GM21360 (cell line): ENCODE data around the gene ARRB1.

Experiments
- ATAC-seq: cut with Tn5 transposase; IDR thresholded peaks from one replicate; pipeline ENCODE4 v1.9.1; 2021; ENCODE audit warnings: mild to moderate bottlenecking, moderate library complexity; ENCODE audit not compliant: unreplicated experiment

The ARRB1 gene

DNA sequence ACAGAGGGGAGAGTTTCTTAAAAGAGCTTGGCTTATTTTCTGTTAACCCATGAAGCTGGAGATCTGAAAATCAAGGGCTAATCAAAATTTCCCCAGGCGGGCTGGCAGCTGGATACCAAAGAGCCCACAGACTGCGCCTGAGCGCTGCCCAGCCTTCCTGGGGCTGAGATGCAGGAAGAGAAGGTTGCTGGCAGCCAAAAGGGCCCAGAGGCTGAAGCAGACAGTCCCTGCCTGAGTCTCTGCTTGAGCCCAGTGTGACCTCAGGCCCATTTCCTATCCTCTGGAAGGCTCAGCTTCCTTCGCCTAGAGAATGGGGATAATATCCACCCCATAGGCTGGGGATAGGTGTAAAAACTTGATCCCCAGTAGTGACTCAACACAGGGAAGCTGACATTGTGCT is 49.1 kb downstream of the ARRB1 start:
- no peak for ATAC-seq

DNA sequence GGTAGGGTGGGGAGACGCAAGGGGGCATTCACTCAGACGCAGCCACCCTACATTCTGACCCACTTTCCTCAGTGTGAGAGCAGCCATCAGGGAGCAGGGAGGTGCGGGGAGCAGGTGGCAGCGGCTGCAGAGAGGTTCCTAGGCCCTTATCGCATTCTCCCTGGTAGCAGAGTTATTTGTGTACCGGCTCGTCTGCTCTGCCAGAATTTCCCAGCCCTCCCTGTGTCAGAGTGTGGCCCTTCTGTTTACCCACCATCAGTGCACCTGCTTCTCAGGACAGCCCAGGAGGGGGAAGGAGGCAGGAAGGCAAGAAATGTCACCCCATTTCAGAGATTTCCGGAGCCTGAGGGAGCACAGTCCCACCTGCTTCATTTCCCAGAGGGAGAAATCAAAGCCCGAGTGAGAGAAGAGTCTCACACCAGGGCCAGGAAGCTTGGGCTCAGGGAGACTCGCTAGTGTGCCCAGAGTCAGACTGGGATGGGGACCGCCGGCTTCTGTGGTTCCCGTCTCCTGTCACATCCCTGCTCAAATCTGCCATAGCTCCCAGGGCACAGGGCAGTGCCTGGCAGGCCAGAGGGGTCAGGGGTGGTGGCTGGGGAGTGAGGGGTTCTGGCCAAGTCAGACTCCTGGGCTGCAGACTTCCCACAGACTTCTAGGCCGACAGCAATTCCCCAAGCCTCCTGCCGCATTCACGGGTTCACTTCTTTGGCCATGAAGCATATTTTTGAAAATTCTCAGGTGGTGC is 49.7 kb downstream of the ARRB1 start:
- no peak for ATAC-seq

DNA sequence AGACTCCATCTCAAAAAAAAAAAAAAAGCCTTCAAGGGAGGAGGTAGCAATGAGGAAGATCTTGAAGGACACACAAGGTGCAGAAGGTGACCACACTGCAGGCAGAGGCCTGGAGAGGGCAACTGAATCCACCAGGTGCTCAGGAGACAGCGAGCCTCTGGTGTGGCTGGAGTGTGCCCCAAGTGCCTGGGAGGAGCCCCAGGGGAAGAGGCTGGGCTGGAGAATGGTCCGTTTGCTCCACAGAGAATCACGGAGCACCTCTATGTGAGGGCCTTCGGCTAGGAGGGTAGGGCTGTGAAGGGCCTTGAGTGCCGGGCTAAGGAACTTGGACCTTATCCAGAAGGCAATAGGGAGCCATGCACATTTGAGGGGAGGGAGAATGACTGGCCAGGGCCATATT is 50.3 kb downstream of the ARRB1 start:
- no peak for ATAC-seq

DNA sequence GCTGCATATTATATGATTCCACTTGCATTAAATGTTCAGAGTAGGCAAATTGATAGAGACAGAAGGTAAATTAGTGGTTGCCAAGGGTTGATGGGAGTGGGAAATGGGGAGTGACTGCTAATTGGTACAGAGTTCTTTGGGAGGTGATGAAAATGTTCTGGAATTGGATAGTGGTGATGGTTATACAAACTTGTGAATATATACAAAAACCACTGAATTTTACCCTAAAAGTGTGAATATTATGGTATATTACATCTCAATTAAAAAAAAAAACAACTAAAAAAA is 52.5 kb downstream of the ARRB1 start:
- ATAC-seq, result no peak

DNA sequence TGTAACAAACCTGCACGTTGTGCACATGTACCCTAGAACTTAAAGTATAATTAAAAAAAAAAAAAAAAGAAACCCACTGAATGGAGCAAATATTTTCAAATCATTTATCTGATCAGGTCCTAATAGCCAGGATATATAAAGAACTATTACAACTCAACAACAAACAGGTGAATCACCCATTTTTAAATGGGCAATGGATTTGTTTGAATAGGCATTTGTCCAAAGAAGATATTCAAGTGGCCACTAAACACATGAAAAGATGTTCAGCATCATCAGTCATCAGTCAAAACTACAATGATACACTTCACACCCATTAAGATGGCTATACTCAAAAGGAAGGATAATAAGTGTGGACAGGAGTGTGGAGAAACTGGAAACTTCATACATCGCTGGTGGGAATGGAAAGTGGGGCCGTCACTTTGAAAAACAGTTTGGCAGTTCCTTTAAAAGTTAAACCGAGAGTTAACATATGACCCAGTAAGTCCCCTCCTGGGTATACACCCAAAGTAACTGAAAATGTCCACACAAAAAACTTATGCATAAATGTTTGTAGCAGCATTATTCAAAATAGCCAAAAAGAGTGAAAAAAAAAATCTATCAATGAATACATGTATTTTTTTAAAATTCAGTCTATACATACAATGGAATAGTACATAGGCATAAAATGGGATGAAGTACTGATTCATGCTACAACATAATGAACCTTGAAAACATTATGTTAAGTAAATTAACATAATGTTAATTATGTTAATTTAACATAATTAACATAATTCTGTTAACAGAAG is 53.1 kb downstream of the ARRB1 start:
- ATAC-seq, result no peak

DNA sequence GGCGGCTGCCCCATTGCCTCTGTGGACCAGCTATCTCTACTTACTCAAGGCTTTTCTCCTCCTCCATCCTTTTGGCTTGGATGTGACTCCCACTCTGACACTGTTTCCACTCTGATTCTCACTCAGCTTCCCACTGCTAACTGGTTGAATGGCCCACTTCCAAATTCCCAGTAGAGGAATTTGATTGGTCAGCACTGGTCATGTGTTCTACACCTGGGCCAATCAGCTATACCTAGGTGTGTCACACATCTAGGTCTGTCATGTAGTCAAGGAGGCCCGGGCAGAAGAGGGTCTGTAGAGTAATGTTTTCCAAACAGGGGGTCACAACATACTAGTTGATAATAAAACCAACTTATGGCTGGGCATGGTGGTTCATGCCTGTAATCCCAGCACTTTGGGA is 57.6 kb downstream of the ARRB1 start:
- no peak for ATAC-seq

DNA sequence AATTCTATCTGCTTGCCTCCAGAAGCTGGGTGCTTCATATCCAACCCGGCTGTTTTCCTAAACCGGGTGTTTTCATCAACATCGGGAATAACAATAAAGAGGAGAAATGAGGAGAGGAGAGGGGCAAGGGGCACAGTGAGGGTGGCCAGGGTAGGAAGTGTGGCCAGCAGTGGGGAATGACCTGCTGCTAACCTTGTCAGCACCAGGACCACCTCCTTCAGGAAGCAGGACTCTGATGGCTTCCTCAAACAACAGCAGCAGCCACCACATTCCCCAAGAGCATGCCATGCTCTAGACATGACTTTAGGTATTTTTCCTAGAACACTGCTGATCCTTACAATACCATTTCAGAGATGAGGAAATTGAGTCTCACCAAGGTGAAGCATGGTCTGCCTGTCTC is 58.5 kb downstream of the ARRB1 start:
- no peak for ATAC-seq

DNA sequence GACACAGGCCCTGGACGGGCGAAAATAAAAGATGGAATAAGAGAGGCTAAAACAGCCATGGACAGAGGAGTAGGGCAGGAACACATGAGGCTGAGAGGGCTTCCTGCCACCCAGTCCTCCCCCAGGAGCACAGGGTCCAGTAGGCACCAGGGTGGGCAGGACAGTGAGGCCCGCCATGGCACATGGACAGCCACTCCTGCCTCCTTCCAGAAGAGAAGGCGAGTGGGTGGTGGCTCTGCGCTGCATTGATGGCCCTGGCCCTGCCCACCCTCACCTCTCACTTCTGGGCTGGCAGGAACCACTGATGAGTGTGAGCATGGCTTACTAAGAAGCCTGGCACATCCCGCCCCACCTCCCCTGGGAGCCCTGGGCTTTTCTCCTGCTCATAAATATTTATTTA is 59.7 kb downstream of the ARRB1 start:
- no peak for ATAC-seq

DNA sequence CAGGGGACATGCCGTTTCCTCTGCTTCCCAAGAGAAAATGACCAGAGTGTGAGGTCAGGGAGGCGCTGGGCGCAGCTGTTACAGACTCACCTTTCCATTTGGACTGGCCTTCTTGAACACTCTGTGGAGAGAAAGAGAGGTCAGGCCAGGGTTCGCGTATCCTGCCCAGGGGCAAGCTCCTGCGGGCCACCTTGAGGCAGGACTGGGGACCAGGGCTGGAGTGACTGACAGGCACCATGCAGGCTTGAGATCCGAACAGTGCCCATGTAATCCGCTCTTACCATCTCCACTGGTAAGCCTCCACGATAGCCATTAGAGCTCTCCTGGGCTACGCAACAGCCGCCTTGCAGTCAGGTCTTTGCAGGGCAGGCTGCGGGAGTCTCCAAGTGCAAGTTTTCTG is 61.5 kb downstream of the ARRB1 start:
- ATAC-seq, result no peak

DNA sequence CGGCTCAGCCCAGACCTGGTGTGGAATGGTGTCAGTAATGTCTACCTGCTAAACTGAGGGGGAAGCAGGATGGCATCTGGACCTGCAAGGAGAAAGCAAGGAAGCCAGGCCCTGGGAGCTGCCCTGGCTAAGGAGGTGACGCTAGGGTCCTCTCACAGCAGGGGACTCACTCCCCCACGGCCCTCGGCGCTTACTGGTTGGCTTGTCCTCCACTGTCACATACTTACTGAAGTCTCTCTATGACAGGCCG is 62.0 kb downstream of the ARRB1 start:
- ATAC-seq, result no peak

DNA sequence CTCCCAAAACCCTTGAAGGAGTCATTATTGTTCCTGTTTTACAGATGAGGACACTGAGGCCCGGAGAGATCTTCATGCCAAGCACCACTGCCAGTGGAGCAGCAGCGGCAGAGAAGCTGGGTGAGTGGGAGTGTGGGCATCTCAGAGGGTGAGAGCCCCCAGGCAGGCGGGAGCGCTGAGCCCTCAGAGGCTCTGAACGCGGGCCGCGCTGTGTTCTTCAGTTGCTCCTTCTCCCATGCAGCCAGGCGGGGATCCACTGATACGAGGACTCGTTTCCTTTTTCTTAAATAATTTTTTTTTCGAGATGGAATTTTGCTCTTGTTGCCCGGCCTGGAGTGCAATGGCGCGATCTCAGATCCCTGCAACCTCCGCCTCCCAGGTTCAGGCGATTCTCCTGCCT is 63.9 kb downstream of the ARRB1 start:
- ATAC-seq, result no peak

DNA sequence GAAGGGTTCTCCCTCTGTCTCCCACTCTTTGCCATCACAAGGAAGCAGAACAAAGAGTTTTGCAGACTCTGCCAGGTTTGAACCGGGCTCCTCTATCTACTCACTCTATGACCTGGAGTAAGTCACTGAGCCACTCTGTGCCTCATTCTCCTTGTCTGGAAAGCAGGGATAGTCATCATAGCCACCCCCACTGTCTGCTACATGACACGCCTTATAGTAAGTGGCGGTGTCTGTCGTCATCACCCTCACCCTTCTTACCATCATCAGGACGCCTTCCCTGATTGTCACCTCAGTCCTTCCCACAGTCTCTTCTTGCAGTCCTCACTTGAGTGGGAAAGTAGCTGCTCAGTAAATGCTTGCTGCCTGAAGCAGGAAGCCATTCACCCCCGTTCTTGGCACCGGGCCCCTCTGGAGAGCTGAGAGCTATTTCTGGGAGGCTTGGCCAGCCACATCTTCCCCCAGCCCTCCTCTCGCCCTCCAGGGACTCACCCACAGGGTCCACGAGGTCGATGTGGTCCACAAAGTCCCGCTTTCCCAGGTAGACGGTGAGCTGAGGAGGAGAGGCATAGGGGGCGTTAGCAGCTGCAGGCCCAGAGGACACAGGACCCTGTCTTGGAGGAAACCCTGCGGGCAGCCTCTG is 64.5 kb downstream of the ARRB1 start:
- ATAC-seq, result no peak

DNA sequence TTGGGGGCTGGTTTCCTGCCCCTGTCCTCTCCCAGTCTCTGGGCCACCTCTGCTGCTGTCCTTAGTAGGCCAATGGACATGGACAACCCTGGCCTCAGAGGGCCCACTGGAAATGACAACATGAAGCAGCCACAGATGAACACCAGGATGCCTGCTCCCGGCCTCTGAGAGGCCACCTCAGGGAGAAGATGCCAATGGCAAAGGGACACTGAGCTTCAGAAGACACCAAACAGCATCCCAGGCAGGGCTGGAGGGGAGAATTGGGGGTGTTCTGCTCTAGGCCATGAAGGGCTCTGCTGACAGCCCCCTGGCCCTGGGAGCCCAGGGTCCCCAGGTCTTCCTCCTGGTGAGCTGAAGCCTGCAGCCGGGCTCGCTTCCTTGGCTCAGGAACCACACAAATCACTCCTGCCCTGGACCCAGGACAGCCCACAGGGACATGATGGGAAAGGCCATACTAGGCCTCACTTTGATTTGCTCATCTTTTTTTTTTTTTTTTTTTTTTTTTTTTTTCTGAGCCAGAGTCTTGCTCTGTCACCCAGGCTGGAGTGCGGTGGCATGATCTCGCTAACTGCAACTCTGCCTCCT is 65.6 kb downstream of the ARRB1 start:
- no peak for ATAC-seq

DNA sequence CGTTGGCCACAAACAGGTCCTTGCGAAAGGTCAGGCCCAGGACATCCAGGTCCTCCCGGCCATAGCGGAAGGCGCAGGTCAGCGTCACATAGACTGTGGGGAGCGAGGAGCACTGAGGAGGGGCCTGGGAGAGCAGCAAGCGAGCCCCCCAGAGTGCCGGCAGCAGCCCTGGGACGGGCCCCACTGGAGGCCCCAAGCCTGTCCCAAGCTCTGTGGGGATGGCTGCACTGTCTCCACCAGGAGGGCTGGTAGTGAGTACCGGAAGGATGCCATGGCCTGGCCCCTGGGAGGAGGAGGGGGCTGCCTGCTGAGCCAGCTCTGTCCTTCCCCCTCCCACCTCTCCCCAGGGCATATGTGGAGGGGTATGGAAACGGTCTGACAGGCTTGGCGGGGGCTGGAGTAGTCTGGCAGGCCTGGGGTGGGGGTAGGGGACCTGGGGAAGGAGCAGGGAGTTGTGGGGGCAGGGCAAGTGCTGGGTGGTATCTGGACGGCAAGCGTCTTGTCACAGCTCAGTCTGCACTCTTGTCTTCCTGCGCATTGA is 68.0 kb downstream of the ARRB1 start:
- ATAC-seq, result no peak

DNA sequence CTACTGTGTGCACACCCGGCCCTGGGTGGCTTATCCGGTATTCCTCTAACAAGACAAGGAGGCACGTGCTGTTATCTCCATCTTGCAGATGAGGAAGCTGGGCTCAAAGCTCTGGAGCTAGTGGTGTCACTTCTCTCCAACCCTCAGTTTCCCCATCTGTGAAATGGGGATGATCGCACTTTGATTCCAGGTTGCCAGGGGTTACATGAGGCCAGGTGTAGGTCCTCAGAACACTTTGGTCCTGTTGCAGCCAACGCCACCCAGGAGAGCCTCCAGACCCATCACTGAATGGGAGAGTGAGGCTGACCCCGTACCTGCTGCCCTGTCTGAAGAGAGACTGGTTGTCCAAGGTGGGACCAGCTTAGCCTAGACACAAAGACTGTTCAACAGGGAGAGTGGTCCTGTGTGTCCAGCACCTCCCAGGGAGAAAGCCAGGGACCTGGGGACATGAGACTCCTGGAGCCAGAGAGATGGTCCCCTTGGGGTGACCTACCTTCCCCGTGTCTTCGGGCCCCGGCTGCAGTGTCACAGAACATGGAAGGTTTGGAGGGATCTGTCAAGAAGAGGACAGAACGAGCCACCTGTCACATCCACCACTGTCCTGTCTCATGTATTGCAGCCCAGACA is 69.9 kb downstream of the ARRB1 start:
- ATAC-seq, result no peak

DNA sequence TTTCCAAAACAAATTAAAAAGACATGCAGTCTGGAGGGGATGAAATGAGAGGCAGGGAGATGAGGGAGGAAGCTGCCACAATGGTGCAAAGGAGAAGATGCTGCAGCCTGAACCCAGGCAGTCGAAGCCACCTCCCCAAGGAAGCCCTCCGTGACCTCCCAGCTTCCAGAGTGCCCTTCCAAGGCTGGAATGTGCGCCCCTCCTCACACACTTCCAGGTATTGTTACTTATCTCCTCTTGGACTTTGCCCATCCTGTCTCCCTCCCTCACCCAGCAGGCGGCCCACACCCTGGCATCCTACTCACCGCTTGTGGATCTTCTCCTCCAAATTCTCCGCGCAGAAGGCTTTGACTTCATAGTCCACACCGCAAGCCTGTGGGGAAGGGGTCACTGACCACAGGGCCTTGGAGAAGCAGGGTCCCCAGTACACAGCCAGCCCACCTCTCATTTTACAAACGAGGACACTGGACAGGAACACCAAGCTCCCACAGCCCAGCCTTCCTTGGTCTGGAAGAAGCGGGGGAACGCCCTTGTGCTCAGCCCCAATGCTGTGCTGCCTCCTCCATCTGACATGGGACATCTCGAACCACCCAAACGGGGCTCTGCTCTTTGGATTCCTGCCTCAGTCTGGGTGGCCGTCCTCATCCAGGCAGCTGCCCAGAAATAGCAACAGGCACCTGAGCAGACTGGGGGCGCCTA is 70.5 kb downstream of the ARRB1 start:
- no peak for ATAC-seq

DNA sequence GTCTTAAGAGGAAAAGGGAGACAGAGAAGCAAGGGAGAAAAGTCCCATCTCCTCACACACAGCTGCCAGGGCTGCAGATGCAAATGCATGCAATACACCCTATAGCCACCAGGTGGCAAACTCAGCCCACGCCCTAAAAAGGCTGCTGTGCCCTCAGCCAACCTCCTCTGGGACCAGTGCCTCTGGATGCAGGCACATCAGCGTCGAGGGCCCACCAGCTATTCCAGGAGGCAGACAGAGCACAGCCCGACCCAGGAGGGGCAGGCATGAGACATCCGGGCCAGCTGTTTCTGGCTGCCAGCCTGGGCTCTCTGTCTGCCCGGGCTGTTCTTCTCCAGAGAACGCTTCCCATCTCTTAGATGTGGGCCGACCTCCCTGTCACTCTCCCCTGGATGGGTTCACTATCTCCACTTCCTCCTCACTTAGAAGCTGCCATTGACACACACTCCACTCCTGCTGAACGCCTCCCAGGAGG is 71.2 kb downstream of the ARRB1 start:
- no peak for ATAC-seq

DNA sequence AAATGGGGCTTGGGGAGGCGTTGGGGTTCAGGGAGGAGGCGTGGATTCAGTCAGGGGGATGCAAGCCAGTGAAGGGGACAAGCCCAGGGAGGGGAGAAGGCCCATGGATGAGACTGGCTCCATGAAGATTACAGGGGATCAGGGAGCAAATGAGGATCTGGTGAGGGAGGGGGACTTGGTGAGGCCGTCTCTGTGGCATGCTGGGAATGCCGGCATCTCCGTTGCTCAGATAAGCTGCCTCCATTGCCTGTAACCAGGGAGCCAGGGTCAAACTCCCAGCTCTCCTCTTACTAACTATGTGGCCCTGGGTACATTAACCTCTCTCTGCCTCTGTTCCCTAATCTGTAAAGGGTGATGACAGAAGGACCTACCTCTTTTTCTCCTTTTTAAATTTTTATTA is 72.2 kb downstream of the ARRB1 start:
- ATAC-seq, result no peak

DNA sequence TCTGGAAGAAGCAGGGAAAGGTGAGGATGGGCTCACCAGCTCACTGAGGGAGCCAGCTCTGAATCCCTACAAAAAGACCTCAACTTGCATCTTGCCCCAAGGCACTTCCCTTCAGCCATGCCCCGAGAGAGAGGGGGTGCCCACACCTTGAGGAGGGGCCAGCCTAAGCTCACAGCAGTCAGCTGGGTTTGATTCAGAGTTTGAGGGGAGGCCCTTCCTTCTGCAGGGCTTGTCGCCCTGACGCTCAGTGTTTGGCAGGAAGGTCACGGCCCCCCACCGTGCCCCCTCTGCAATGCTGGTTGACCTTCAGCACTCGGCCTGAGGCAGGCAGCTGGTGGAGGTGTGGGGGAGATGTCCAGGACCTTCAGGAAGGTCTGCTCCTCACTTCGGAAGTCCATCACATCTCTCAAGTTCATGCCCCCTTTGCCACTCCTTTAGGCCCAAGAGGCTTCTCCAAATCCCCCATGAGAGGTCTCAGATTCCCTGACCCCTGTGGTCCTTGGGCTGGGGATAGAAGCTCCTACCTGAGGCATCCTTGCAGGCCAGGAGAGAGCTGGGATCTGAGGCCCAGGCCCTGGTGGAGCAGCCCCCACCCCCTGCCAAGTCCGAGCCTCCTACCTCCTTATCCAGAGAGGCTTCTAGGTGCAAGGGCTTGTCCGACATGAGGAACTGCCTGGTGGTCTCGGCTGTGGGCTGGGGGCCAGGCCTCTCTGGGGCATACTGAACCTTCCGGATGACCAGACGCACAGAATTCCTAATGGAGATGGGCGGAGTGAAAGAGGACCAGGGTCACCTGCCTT is 73.3 kb downstream of the ARRB1 start:
- ATAC-seq, result no peak

DNA sequence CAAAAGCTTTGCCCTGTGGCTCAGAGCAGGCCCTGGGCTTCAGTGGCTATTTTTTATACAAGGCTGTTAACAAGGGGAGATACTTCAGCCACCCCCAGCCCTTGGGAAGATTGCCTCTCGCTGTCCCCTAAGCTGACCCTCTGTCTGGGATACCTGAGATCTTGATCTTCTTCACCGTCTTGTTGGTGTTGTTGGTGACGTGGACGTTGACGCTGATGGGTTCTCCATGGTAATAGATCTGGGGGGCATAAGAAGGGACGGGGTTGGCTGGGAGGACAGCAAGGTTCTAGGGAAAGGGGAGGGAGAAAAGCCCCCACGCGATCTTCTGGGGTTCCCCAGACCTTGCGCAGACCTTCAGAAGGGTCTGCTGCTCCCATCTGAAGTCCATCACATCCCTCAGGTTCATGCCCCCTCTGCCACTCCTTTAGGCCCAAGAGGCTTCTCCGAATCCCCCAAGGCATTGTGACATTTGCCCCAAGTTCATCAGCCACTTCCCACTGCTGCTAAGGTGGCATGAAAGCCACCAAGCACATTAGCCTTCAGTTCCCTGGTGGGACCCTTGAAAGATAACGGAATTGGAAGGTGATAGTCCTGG is 74.2 kb downstream of the ARRB1 start:
- ATAC-seq, result no peak
